Hepatocyte (in vitro differentiated cells): ENCODE measurements around the gene EPAS1.

ENCODE experiments used
- EZH2 ChIP-seq: fragments of 200-600 bp; sonication (generic); IDR thresholded peaks from 2 replicates; pipeline ENCODE4 v1.6.1; 2016; ENCODE audit warnings: antibody characterized with exemption, mild to moderate bottlenecking, borderline replicate concordance
- EZH2phosphoT487 ChIP-seq: fragments of 200-600 bp; sonication (generic); IDR thresholded peaks from one replicate; pipeline ENCODE4 v1.6.1; 2018; ENCODE audit warnings: antibody characterized with exemption, mild to moderate bottlenecking, low read depth, moderate library complexity; ENCODE audit not compliant: unreplicated experiment, severe bottlenecking
- TF ChIP-seq, protein P1 (sequence below): fragments of 200-600 bp; sonication (generic); IDR thresholded peaks from 2 replicates; pipeline ENCODE4 v1.5.1; 2016; ENCODE audit warnings: antibody characterized with exemption, mild to moderate bottlenecking; ENCODE audit not compliant: poor library complexity

DNA sequence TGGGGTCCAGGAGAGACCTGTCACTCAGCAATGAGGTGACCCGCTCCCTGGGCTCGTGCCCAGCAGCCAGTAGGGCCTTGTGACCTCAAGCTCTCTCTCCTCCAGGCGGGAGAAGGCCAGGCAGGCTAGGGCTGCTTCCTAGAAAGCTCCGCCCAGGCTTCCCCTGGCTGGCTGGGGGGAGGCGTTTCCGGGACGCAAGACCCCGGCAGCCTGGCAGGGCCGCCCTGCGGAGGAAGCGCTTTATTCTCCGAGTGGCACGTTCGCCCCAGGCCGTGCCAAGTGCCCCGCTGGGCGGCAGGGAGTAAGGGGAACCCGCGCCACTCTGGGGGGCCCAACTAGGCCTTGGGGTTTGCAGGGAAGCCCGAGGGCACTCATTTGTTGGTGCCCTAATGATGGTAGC is 21.2 kb upstream of the EPAS1 start:
- TF ChIP-seq, protein P1, sequence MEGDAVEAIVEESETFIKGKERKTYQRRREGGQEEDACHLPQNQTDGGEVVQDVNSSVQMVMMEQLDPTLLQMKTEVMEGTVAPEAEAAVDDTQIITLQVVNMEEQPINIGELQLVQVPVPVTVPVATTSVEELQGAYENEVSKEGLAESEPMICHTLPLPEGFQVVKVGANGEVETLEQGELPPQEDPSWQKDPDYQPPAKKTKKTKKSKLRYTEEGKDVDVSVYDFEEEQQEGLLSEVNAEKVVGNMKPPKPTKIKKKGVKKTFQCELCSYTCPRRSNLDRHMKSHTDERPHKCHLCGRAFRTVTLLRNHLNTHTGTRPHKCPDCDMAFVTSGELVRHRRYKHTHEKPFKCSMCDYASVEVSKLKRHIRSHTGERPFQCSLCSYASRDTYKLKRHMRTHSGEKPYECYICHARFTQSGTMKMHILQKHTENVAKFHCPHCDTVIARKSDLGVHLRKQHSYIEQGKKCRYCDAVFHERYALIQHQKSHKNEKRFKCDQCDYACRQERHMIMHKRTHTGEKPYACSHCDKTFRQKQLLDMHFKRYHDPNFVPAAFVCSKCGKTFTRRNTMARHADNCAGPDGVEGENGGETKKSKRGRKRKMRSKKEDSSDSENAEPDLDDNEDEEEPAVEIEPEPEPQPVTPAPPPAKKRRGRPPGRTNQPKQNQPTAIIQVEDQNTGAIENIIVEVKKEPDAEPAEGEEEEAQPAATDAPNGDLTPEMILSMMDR = no peak
- no peak for TF ChIP-seq EZH2
- TF ChIP-seq EZH2phosphoT487 = no peak
